Stimulated activated naive CD8-positive, alpha-beta T cell treated with anti-CD3 and anti-CD28 coated beads, Interleukin-15, Interleukin-2, amounts not matched to agents 100 U/mL and 50 U/mL, for 24 hours (primary cell): ENCODE data around the gene COLQ.
A peak's percentile ranks its signal among the peaks of the same experiment; 100 is the strongest.
"Not testable (repeated sequence)": the region's sequence is repeated elsewhere in the genome, so short reads cannot be mapped to it uniquely, and the experiment has no call there.

Experiments used
- ATAC-seq: fragments of 150-1000 bp; cut with Tn5 transposase; one replicate; pipeline ENCODE4 v1.10.0; 2021
- DNase-seq: peaks from one replicate; pipeline ENCODE4 v3.0.0; 2021

Gene COLQ

DNA sequence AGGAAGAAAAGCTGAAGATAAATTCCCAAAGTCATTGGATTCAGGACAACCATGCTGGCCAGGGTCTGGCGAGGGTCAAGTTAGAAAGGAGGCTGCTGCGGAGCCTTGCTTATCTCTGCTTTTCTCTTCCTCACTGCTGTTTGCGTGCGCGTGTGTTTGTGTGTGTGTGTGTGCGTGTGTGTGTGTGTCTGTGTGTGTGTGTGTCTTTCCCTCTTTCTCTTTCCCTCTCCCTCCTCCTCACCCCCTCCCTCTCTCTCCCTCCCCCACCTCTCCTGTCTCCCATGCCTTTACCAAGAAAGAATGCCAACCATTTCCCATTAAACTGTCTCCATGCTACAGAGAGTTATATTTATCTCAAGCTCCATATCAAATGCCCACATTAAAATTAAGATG lies at the start of gene COLQ:
Gene COLQ (minus strand): TSS at position 134 of the 393 bp plus-strand sequence. CDS start 81 bp downstream, at position 53.
- DNase-seq, result no peak
- ATAC-seq, result no peak

DNA sequence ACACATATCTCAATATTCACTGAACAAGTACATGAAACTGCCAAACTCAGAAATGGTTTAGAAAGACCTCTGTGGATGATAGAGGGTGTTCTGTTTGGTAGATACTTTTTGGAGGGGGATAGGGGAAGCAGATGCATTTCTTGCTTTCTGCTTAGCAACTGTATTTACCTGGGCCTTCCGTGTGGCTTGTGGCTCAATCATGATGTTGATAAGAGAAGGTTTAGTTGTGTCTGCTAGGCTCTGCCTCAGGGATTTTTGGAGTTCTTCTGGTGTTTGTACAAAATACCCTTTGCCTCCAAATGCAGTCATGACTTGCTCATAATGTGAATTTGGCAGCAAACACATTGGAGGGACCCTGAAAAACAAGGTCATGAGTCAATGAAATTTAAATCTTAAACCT lies 41.7 kb upstream of the COLQ start:
- ATAC-seq (no peak), DNase-seq (no peak)

DNA sequence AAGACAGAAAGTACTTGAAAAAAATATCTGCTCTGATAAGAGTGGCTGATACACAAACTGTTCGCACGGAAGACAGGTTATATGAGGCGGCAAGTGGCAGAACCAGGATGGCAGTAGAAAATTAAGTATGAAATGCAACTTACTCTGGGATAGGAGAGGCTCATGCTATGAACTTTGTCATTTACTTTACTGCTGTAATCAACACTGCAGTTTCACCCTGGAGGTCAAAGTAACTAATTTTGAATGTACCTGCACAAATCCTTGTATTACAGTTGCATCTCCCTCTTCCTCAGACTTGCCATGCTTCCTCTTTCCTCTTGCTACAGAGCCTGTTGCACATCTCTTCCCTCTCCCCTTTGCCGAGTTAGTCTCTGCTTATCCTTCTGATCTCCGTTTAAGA lies 41.1 kb upstream of the COLQ start:
- DNase-seq, result no peak
- no peak for ATAC-seq

DNA sequence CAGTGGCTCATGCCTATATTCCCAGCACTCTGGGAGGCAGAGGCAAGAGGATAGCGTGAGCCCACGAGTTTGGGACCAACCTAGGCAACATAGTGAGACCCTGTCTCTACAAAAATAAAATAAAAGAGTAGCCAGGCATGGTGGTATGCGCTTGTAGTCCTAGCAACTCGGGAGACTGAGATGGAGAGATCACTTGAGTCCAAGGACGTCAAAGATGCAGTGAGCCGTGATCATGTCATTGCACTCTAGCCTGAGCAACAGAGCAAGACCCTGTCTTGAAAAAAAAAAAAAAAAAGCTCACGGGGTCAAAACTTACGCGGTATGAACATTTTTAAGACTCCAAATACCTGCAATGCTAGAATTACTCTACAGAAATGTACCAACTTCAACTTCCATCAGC lies 37.1 kb upstream of the COLQ start:
- DNase-seq, result no peak
- ATAC-seq, result no peak

DNA sequence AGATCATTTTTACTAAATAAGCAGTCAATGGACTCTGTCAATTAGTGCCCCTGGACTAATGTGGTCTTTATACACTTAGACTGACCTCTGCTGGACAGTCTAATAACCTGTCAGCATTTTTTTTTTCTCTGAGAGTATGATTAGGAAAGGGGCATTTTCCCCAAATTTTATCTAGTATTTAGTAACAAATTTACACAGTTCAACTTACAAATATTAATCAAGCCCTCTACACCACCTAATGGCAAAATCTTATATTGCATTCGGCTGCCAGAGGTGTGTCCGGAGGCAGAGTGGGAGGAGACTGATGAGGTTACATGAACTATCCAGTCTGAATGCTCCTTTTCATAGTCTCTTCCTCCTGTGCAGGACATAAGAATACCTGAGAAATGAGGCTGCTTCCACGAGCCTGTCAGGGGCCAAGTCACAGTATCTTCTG lies 36.0 kb upstream of the COLQ start:
- ATAC-seq, result peak; percentile 61
- peak; percentile 37 for DNase-seq

DNA sequence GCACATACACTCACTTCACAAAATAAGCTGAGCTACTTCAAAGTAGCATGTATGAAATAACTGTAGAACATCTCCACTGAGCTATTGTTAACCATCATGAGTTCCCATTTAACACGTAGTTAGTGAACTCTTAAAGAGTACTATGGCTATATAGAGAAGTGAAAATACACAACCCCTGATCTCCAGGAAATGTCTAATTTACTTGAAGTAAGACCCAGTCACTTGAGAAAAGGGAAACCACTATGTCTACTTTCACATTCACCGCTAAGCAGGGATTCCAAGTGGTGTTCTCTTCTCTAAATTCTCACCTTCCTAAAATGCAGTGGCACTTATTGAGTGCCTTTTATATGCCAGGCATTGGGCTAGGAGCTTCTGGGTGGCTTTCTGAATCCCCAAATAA lies 35.0 kb upstream of the COLQ start:
- ATAC-seq (peak; percentile 65), DNase-seq (no peak)

DNA sequence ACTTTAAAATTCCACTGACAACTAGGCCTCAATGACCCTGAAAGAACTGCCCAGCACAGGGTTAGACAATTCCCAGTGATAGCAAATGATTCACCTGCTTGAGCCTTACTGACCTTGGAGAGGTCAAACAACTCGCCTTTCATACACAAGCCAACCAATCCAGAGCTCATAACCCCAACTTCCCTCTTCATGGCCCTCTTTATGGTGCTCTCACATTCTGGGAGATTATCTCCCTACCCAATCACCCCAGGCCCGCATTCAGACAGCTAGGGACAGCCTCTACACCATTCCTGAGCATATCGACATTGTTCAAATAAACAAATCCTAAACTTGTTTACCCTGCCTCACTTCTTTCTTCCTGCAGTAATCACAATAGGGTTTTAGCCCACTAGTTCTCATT lies 32.2 kb upstream of the COLQ start:
- DNase-seq (no peak), ATAC-seq (no peak)

DNA sequence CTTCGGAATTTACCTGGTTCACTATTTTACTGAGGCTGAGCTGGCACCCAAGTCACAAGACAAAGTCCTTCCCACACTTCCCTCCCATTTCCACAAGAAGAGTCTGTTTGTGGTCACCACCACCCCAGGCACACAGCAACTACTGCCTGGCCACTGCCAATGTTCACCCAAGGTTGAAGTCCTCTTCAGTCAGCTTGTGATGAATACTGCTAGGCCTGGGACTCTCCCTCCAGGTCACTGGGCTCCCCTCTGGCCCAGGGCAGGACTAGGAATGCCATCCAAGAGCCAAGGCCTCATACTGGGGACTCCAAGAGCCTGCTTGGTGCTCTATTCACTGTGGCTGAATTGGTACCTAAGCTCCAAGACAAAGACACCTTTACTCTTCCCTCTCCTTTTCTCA lies 30.4 kb upstream of the COLQ start:
- ATAC-seq (no peak), DNase-seq (no peak)

DNA sequence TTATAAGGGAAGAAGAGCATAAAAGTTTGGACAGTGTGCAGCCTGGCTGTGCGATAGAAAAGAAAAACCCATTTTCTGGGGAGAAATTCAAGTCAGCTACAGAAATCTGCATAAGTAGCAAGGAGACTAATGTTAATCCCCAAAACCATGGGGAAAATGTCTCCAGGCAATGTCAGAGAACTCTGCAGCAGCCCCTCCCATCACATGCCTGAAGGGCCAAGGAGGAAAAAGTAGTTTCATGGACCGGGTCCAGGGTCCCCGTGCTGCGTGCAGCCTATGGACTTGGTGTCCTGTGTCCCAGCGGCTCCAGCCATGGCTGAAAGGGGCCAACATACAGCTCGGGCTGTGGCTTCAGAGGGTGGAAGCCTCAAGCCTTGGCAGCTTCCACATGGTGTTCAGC lies 28.3 kb upstream of the COLQ start:
- ATAC-seq (no peak), DNase-seq (no peak)

DNA sequence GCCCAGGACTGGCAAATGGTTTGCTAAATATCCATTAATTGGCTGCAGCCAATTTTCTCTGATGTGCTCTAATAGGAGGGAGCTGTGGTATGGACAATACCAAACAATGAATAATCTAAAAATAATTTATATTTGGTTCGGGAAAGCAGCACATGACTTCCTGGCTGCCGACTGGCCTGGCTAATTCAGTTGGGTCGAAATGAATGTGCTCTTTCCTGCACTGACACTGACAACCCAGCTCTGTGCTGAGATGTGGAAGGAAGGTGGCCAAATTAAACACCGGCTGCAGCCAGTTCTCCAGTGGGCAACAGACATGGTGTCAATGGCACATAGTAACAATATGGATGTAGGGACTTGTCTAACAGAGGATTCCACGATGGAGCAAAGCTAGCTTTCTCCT lies 21.1 kb upstream of the COLQ start:
- DNase-seq (no peak), ATAC-seq (no peak)

DNA sequence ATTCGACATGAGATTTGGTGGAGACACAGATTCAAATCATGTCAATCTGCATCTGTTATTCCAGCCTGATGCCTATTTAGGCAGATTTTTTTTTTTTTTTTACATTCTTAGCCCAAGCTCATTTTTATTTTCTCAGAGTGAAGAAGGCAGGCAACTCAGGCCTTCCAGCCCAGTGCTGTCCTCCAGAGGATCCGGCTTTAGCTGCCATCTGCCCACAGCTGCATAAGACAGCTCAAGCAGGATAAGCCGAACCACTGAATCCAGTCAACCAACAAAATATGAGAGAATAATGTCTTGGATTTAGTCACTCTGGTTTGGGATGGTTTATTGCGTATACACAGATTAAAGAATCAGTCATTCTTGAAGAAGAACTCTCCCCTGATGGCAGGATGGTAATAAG lies 19.9 kb upstream of the COLQ start:
- DNase-seq (no peak), ATAC-seq (no peak)

DNA sequence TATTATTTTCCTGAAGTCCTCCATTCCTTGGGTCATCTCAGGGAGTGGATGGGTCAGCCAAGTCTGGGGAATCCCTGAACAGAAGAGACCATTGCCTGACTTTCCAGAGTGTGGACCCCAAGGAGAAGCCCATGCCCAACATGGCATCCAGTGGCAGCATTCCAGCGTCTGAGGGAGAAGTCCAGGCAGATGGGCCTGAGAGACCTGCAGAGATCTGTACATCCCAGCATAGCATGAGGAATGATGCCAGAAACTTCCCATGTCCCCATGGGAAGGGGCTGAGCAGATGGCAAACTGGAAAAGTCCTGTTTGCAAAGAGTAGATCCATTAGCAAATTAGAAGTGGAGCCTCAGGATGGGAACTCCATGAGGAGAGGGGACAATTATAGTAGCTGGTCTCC lies 17.6 kb upstream of the COLQ start:
- DNase-seq (no peak), ATAC-seq (no peak)

DNA sequence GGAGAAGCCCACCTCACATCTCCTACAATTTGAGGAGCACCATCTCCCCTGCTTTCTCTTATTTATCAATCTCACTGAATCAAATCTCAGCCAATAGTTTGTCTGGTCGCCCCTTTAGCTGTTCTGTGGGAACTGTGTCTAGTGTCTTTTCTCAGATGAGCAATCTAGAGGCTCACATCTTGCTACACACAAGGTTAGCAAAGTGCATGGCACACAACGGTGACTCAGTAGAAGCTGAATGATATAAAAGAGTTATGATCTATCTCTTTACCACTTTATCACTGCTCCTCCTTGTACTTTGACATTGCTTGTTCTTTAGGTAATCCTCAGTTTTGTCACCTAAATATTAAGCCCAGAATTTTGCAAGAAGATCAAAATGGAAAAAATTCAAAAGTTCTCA lies 16.8 kb upstream of the COLQ start:
- DNase-seq, result no peak
- ATAC-seq, result no peak

DNA sequence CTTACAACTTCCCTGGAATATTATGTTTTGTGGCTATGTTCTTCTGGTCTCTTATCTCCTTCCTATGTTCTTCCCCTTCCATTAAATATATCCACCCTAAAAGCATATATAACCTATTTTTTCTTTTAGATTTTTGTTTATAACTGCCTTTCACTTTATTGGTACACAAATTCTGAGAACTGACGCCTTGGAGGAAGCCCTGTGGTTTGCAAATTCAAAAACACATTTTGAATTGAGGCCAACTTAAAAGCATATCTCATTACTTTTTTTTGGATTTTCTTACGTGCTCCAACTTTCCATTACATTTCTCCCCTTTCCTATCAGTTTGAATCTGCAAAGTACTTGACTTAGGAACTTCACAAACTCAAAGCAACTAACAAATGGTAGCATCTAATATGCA lies 15.3 kb upstream of the COLQ start:
- no peak for DNase-seq
- no peak for ATAC-seq

DNA sequence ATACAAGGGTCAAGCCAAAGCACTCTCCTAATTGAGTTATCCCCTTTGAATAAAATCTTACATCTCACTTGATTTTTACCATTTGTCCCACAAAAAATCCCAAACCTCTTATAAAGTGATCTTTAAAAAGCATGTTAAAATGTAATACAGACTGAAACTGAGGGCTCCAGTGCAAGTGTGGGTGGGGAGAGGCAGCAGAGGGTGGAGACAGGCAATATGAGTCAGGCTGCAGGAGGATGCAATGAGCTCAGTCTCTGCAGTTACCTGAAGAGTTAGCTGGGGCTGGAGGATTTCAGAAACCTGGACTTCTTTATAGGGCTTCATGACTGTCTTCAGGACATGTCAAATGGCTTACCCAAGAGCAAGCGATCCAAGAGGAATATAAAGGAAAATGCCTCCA lies 14.2 kb upstream of the COLQ start:
- peak; percentile 49 for DNase-seq
- peak; percentile 98 for ATAC-seq

DNA sequence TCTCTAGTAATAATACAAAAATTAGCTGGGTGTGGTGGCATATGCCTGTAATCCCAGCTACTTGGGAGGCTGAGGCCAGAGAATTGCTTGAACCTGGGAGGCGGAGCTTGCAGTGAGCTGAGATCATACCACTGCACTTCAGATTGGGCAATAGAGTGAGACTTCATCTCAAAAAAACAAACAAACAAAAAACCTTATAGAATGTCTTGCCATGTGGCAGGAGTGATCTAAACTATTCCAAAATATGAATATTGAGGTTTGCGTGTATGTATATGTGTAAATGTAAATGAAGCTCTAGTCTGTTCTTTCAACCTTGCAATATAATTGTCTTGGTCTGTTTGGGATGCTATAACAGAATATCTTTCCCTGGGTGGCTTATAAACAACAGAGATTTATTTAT lies 11.1 kb upstream of the COLQ start:
- not testable (repeated sequence) for DNase-seq, ATAC-seq

DNA sequence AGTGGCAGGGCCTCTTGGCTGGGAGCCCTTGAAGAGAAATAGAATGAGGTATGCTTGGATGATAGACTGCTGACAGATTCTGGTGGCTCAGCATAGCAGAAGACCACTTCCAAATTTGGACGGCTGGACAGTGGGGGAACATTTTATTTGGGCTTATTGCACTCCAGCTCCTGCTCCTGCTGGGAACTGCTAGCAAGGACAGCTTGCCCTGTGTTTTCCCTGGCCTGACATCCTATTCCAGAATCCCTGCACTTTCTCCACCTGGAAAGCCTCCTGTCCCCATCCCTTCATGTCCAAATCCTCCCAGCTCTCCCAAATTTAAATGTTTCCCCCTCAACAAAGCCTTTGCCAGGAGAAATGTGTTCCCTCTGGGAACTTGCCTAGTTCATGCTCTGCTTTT lies 9.8 kb upstream of the COLQ start:
- no peak for DNase-seq

DNA sequence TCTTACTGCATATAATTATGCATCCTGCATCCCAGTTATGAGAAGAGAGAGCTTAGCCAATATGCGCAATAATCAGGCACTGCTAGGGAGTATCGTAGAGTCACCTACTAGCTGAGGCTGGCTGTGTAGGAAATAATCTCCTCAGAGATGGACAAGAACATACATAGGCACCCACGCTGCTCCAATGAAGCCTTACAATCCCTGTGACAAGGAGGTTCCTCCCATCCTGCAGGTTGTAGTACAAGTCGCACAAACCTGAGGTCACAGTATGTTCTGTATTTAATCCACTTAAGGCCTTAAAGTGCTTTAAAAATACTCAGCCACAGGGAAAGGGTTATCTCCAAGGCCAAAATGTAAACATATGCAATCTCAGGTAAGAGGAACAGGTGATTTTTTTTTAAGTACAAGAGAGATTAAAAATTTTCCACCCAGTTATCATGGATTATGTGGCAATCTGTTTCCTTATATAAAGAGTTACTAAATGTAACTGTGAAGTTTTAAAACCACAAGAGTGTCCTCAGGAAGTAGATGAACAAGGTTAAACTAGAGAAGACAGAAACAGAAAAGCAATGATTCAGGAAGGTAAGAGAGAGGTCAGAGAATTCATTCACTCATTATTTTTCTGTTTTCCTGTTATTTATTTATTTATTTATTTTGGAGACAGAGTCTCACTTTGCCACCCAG lies 7.5 kb upstream of the COLQ start:
- DNase-seq, result no peak

More for the DNA sequence above, 9.8 kb upstream of the COLQ start:
- ATAC-seq, result no peak

DNA sequence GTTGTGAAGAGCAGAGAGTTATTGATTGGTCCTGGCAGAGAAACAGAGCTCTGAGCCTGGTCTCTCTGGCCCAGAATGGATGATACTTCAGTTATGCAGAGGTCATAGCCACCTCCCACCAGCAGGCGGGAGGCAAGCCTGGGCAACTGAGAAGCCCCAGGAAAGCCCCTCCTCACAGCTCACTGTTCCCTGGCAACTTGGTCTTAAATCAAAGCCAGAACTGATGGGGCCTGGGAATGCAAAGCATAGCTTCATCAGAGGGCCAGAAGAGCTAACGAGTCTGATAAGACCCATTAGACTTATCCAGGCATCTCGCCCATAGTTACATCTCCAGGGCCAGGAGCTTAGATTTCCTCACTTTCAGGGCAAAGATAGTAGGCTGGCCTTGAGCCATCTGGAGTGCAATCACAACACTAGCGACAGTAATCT lies 5.5 kb upstream of the COLQ start:
- no peak for ATAC-seq
- no peak for DNase-seq

More for the DNA sequence above, 7.5 kb upstream of the COLQ start:
- no peak for ATAC-seq

DNA sequence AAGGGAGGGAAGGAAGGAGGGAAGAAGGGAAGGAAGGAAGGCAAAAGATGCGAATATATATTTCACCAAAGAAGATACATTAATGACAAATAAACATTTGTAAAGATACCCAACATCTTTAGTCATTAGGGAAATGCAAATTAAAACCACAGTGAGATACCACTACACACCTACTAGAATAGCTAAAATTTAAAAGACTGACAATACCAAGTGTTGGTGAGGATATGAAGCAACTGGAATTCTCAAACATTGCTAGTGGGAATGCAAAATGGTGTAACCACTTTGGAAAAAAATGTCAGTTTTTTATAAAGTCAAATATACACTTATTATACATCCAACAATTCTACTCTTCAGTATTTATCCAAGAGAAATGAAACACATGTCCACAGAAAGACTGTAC lies 4.3 kb upstream of the COLQ start:
- ATAC-seq (no peak), DNase-seq (no peak)

DNA sequence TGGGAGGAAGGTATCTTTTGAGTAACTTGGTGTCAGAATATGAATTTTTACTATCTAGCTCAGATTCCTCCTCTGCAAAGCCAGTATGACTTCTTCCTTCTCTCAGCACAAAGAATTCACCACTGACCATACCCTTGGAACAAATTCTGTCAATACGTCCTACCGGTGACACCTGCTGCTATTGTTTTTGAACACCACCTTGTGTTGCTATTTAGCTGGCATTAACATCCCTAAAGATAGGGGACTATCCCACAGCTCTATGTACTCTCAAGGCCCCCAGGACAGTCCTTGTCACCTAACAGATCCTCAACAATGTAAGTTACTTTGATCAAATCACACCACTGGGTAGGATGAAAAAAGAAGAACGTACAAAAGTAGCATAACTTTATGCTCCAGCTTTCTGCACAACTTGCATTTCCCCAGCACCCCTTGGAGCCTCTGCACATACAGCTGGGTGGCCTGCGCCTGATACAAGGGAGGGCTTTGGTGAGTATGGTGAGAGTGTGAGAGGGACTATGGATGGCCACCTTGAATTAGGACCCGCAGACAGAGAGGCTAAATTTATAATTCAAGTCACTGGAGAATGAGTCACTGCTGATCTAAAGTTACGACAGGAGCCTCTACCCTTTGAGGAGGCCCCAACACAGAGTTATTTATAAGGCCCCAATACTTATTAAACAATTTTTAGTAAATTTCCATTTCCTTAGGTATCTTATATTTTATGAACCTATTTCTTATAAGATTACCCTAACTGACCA lies 2.3 kb upstream of the COLQ start:
- no peak for ATAC-seq
- DNase-seq, result no peak

DNA sequence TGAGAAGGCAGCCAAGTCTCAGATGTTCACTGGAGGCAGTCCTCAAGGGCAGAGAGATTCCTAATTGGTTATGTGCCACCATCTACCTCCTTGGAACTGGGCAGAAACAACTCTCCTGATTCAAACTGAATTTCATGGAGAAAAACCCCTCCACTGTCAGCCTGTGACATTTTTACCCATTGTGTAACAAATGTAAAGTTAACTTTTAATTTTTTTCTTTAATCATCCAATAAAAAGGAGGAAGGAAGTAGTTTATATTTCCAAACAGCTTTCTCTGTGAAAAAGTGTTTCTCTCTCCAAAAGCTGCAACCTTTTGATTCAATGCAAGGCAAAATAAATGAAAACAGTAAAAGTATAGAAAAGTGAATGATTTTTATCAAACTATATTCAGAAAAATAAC lies 510 bp upstream of the COLQ start:
- no peak for ATAC-seq
- DNase-seq, result no peak

DNA sequence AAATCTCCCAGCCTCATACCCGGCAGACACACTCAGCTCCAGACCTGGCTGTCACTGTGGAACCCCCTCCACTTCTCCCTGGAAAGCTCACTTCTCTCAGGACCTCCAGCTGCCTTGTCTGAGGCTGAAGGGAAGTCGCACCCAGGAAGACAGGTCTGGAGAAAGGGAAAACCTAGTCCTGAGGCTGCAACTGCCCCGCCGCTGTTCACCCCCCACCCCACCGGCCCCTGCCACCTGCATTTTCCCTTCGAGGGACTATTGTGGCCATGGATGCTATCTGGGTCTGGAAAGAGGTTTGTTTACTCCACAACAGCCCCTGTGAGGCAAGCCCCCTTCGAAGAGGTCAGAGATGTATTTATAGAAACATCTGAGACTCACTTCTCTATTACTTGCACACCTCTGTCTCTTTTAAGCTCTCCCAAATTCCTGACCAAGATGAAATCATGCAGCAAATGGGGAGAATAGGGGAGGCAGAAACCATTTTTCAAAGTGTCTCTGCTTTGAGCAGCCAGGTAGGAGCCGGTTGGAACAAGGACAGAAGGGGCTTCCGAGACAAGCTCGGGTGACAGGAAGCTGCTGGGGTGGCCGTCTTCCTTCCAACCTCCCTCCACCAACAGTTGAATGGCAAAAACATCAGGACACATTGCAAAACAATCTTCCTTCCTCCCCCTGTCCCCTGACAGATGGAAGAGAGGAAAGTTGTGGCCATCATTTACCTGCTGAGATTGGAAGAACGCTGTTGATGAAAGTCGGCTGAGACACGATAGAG lies 518 bp downstream of the COLQ start:
- no peak for ATAC-seq
- DNase-seq, result no peak
